ENCODE results near the gene KCNAB1.

DNA sequence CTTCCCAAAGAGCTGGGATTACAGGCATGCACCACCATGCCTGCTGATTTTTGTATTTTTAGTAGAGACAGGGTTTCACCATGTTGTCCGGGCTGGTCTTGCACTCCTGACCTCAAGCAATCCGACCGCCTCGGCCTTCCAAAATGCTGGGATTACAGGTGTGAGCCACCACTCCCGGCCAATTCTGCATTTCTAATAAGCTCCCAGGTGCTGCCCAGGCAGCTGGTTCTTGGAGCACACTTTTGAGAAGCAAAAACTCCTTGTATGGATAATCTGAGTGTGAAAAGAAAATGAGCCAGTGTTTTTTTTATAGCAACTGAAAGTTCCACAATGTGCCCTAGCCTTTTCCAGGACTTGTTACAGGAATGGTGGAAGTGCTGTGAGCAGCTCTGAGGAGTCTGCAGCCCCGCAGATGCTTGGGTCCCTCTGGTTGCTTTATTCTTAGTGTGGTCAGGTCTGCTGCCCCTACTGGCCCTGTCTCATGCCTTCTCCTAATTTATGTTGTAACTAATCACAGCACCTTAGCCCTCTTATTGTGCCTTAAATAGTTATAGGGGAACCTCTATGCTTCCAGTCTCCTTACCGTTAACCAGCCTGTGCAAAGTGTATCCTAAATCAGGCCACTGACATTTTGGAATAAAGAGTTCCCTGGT is 13.5 kb upstream of the KCNAB1 start:
- TF ChIP-seq, protein P1, sequence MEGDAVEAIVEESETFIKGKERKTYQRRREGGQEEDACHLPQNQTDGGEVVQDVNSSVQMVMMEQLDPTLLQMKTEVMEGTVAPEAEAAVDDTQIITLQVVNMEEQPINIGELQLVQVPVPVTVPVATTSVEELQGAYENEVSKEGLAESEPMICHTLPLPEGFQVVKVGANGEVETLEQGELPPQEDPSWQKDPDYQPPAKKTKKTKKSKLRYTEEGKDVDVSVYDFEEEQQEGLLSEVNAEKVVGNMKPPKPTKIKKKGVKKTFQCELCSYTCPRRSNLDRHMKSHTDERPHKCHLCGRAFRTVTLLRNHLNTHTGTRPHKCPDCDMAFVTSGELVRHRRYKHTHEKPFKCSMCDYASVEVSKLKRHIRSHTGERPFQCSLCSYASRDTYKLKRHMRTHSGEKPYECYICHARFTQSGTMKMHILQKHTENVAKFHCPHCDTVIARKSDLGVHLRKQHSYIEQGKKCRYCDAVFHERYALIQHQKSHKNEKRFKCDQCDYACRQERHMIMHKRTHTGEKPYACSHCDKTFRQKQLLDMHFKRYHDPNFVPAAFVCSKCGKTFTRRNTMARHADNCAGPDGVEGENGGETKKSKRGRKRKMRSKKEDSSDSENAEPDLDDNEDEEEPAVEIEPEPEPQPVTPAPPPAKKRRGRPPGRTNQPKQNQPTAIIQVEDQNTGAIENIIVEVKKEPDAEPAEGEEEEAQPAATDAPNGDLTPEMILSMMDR (IDR thresholded peaks at IDR 0.05), result no peak
- TF ChIP-seq, protein P2, sequence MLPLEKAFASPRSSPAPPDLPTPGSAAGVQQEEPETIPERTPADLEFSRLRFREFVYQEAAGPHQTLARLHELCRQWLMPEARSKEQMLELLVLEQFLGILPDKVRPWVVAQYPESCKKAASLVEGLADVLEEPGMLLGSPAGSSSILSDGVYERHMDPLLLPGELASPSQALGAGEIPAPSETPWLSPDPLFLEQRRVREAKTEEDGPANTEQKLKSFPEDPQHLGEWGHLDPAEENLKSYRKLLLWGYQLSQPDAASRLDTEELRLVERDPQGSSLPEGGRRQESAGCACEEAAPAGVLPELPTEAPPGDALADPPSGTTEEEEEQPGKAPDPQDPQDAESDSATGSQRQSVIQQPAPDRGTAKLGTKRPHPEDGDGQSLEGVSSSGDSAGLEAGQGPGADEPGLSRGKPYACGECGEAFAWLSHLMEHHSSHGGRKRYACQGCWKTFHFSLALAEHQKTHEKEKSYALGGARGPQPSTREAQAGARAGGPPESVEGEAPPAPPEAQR (CRISPR knock-in tag; IDR thresholded peaks at IDR 0.05), result no peak
- TF ChIP-seq CREM (CRISPR knock-in tag; IDR thresholded peaks at IDR 0.05) (no peak), ZNF423 (CRISPR knock-in tag; IDR thresholded peaks at IDR 0.05) (no peak), NFATC4 (CRISPR knock-in tag; IDR thresholded peaks at IDR 0.05) (no peak), SMAD3 (CRISPR knock-in tag; IDR thresholded peaks at IDR 0.05; ENCODE audit: borderline replicate concordance) (no peak), MYBL2 (CRISPR knock-in tag; IDR thresholded peaks at IDR 0.05) (no peak), TEAD4 (CRISPR knock-in tag; IDR thresholded peaks at IDR 0.05) (no peak), ETV6 (CRISPR knock-in tag; IDR thresholded peaks at IDR 0.05) (no peak)
- TF ChIP-seq, protein P3, sequence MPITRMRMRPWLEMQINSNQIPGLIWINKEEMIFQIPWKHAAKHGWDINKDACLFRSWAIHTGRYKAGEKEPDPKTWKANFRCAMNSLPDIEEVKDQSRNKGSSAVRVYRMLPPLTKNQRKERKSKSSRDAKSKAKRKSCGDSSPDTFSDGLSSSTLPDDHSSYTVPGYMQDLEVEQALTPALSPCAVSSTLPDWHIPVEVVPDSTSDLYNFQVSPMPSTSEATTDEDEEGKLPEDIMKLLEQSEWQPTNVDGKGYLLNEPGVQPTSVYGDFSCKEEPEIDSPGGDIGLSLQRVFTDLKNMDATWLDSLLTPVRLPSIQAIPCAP (CRISPR knock-in tag; IDR thresholded peaks at IDR 0.05), result no peak
- TF ChIP-seq, protein P4, sequence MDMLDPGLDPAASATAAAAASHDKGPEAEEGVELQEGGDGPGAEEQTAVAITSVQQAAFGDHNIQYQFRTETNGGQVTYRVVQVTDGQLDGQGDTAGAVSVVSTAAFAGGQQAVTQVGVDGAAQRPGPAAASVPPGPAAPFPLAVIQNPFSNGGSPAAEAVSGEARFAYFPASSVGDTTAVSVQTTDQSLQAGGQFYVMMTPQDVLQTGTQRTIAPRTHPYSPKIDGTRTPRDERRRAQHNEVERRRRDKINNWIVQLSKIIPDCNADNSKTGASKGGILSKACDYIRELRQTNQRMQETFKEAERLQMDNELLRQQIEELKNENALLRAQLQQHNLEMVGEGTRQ (CRISPR knock-in tag; IDR thresholded peaks at IDR 0.05), result no peak
- TF ChIP-seq, protein P5, sequence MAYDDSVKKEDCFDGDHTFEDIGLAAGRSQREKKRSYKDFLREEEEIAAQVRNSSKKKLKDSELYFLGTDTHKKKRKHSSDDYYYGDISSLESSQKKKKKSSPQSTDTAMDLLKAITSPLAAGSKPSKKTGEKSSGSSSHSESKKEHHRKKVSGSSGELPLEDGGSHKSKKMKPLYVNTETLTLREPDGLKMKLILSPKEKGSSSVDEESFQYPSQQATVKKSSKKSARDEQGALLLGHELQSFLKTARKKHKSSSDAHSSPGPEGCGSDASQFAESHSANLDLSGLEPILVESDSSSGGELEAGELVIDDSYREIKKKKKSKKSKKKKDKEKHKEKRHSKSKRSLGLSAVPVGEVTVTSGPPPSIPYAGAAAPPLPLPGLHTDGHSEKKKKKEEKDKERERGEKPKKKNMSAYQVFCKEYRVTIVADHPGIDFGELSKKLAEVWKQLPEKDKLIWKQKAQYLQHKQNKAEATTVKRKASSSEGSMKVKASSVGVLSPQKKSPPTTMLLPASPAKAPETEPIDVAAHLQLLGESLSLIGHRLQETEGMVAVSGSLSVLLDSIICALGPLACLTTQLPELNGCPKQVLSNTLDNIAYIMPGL (CRISPR knock-in tag; IDR thresholded peaks at IDR 0.05), result no peak

Data from WTC11 (cell line).